ENCODE data around the gene TCF19.

The TCF19 gene

DNA sequence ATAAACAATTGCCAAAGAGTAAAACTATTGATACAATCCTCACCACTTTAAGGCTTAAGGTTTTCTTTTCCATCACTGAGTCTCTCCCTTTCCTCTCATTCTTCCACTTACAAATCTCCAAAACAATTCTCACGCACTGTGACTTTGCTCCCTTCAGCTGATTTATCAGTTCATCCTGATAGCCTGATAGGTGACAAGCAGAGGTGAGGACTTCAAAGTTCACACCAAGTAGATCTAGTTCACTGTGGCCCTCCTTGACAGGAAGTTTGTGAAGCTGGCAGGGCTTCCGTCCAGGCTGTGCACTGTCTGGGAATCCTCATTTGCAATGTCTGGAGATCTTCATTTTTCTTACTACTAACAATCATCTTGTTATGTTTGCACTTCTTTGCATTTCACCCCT is 47.2 kb downstream of the TCF19 start:
- no peak for DNase-seq (ENCODE audit: low read depth, low spot score)

DNA sequence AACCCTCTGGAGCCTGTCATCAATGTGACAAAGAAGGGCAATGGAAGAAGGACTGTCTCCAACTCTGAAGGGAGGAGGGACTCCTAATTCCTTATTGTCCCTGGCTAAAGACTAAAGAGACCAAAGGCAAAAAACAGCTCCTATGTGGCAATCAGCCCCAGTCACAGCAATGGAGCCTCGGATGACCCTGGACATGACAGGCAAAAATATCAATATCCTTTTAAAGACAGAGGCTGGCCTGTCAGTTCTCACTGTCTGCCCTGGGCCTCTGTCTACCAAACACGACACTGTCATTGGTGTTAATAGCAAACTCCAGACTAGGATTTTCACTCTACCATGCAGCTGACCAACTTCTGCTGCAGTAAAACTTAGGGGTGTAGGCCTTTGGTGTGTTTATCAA is 50.1 kb downstream of the TCF19 start:
- no peak for DNase-seq (ENCODE audit: low read depth, low spot score)

DNA sequence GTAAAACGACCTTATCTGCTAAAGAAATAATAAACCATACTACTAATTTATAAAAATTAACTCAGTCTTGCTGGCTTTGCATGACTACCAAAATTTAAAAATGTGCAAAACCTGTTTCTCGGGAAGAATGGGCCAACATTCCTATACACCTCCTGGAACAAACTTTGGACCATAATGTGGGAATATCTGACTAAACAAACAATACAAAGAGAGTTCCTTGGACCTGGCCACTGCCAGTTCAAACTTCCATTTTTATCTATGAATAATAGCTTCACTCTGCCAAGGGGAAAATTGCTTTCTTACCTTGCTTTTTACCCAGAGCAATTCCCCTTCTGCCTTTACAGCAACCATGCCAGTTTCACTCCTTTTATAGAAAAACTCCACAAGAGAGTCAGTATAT is 50.7 kb downstream of the TCF19 start:
- no peak for DNase-seq (ENCODE audit: low read depth, low spot score)

DNA sequence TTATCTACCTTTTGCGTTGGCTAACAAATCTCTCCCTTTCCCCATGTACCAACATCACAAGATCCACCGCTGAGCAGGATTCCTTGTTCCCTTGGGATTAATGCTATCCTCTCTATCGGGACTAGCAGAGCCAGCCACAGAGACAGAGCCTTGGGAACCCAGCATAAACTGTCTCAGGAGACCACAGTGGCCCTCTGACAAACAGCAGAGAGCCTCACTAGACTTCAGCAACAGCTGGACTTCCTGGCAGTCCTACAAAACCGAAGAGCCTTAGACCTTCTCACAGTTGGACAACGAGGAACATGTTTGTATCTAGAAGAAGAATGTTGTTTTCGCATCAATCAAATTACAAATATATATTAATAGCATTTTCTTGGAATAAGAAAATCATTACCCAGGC is 51.7 kb downstream of the TCF19 start:
- DNase-seq (ENCODE audit: low read depth, low spot score), result no peak

DNA sequence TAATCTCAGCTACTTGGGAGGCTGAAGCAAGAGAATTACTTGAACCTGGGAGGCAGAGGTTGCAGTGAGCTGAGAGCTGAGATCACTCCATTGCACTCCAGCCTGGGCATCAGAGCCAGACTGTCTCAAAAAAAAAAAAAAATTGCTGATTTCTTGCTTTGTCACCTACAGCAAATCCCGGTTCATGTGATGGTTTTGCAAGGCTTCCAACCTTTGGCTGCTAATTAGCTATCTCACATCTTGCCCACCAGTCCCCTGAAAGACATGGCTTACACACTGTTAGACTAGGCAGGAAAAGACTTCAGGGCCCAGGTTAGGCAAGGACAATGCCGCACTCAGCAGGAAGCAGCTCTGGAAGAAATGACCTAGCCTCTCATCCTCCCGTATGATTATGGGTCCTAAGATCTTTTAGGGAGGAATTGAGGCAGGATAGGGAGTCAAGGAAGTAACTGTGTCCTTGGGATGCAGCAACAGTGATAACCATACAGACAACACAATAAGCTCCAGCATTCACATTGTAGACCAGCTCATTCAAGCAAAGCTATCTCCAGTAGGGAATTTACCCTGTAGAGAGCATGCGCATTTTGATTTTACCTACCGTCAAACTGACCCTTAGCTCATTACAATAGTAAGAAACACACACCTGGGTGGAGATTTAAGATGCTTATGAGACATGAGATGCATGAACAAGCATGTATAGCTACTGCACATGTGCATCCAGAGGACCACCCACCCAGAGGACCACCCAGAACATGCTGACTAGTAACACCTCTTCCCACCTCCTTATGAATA is 52.5 kb downstream of the TCF19 start:
- DNase-seq (ENCODE audit: low read depth, low spot score), result no peak
